ENCODE data around the gene ATP6V1F.

Gene ATP6V1F

DNA sequence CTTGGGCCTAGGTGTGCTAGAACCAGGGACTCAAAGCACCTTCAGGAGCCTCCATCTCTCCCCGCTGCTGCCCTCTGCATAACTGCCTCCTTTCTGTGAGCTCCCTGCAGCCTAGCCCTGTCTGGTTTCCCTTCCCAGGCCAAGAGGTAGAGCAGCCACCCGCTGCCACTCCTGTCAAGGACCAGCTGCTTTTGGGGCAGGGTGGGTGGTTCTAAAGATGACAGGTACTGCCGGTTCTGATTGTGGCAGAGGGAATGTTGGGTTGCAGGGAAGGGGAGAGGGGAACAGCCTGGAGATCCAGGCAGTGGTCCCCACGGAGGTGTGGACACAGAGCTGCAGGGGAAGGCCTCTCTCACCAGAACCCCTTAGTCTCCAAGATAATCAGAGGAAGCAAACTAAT is 36.1 kb upstream of the ATP6V1F start:
- Histone ChIP-seq H3K36me3 (no peaks in the 10 kb centered on the region), H3K4me3 (ENCODE audit: low read depth, low read length) (no peak overlapping the region), H3K9me3 (ENCODE audit: severe bottlenecking) (no peaks in the 10 kb centered on the region), H3K27me3 (ENCODE audit: insufficient read depth, low read depth, severe bottlenecking) (no peaks in the 10 kb centered on the region), H3K27ac (no peak overlapping the region)
- TF ChIP-seq, protein P1, sequence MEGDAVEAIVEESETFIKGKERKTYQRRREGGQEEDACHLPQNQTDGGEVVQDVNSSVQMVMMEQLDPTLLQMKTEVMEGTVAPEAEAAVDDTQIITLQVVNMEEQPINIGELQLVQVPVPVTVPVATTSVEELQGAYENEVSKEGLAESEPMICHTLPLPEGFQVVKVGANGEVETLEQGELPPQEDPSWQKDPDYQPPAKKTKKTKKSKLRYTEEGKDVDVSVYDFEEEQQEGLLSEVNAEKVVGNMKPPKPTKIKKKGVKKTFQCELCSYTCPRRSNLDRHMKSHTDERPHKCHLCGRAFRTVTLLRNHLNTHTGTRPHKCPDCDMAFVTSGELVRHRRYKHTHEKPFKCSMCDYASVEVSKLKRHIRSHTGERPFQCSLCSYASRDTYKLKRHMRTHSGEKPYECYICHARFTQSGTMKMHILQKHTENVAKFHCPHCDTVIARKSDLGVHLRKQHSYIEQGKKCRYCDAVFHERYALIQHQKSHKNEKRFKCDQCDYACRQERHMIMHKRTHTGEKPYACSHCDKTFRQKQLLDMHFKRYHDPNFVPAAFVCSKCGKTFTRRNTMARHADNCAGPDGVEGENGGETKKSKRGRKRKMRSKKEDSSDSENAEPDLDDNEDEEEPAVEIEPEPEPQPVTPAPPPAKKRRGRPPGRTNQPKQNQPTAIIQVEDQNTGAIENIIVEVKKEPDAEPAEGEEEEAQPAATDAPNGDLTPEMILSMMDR (IDR thresholded peaks at IDR 0.05; ENCODE audit: low read depth, low read length) = no peak
- DNase-seq = no peak

DNA sequence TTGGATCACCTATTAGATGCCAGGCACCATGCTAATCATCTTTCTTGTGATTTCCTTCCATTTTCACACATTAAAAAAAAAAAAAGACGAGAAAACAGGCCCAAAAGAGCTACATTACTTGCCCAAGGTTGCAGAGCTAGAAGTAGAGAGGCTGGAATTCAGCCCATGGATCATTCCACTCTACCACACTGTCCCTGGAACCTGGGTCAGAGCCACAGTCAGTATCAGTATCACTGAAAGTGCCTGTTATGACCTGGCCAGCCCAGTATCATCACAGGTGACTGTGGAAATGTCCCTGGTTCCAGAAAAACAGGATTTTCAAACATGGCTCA is 35.8 kb upstream of the ATP6V1F start:
- no peaks in the 10 kb centered on the region for H3K27me3 ChIP-seq (ENCODE audit: insufficient read depth, low read depth, severe bottlenecking)
- H3K36me3 ChIP-seq = no peaks in the 10 kb centered on the region
- no peak overlapping the region for H3K4me3 ChIP-seq (ENCODE audit: low read depth, low read length)
- H3K9me3 ChIP-seq (ENCODE audit: severe bottlenecking) = no peaks in the 10 kb centered on the region
- H3K27ac ChIP-seq = no peak overlapping the region
- TF ChIP-seq, protein P1 (IDR thresholded peaks at IDR 0.05; ENCODE audit: low read depth, low read length) = no peak
- DNase-seq = no peak

DNA sequence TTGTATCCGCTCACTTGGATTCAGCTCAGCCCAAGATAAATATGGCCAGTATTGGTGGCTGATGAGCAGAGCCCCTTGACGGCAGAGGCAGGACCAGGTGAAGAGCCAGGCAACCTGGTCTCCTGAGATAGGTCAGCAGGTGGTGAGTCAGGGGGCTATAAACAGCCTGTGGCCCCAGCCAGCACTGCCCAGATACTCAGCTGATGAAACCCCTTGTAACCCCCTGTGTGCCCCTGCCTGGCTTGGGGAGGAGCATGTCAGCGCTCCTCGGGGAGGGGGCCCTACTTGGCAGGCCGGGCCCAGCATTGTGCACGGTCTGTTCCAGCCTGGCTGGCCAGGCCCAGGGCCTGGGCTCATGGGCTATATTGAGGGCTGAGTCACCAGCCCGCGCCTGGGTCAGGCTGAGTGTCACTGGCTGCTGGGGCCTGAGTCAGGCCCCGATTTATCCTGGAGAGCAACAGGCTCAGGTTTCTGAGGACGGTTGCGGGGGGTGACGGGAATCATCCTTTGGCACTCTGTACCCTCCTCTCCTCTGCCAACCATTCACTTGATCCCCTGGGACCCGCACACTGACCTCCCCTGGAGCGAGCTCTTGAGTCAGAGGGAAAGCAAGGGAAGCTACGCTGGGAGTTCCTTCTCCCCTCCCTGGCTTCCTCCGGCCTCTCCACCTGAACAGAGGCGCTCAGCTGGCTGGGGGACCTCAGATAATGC is 35.3 kb upstream of the ATP6V1F start:
- H3K9me3 ChIP-seq (ENCODE audit: severe bottlenecking) = no peaks in the 10 kb centered on the region
- H3K4me3 ChIP-seq (ENCODE audit: low read depth, low read length) = no peak overlapping the region
- no peak overlapping the region for H3K27ac ChIP-seq
- H3K27me3 ChIP-seq (ENCODE audit: insufficient read depth, low read depth, severe bottlenecking) = no peaks in the 10 kb centered on the region
- no peaks in the 10 kb centered on the region for H3K36me3 ChIP-seq
- no peak for DNase-seq
- TF ChIP-seq, protein P1 (IDR thresholded peaks at IDR 0.05; ENCODE audit: low read depth, low read length) = no peak

DNA sequence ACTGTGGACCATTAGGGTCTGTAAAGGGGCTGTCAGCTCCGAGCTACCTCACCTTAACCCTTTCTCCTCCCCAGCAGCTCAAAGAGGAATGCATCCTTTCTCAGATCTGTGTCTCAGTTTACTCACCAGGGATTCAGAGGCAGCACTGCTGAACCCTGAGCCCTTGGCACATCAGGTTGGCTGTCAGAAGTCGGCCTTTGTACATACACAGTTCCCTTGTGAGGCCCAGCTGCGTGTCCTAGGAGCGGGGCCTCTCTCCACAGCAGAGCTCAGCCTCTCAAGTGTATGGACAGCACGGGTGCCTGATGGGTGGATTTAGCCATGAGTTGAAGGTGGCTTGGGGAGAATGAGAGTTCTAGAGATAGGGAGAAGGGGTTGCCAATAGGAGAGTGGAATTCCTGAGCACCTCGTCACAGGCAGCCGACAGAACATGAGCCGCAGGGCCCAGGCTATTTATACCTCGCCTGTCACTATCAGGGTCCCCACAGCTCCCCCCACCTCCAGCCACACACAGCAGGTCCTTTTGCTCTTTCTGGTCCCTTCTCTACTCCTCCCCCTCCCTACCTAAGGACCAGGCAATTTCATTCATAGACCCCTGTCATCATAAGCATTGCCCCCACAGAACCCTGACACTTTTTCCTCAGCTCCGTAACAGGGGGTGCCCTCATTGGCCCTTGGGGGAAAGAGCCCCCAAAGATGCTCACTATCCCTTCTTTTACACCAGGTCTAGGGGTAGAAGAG is 34.5 kb upstream of the ATP6V1F start:
- no peaks in the 10 kb centered on the region for H3K9me3 ChIP-seq (ENCODE audit: severe bottlenecking)
- H3K27ac ChIP-seq = no peak overlapping the region
- H3K4me3 ChIP-seq (ENCODE audit: low read depth, low read length) = no peak overlapping the region
- no peak for DNase-seq
- H3K27me3 ChIP-seq (ENCODE audit: insufficient read depth, low read depth, severe bottlenecking) = no peaks in the 10 kb centered on the region
- TF ChIP-seq, protein P1 (IDR thresholded peaks at IDR 0.05; ENCODE audit: low read depth, low read length) = no peak
- no peaks in the 10 kb centered on the region for H3K36me3 ChIP-seq

DNA sequence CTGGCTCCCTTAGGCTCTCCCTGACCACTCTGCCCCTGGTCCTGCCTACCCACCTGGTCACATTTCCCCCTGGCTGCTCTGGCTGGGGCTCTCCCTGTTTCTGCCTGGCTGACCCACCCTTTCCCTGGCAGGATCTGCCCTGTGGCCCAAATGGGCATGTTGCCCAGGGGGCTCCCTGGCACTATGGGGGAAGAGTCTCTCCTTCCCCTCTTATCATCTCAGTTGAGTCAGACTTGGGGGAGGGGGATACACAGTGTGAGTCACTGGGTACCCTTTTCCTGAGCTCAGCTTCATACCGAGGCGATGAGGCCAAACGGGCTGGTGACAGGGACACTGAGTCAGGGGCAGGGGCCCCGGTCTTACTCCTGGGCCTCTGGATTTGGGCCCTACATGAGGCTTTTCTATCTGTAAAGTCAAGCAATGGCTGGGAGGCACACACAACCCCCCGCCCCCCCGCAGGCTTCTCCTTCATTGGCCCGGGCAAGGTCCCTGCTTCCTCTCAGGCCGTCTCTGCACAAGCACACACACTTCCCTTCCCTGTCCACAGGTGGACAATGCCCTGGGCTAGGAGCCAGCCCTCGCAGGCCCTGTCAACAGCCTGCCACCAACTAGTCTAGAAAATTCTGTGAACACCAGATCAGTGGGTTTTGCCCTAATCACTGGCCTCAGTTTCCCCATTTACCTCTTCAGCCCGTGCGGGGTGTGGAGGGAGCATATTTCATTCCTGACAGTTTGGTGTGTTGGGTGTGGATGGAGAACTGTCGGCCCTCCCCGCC is 33.1 kb upstream of the ATP6V1F start:
- no peak for DNase-seq
- Histone ChIP-seq H3K4me3 (ENCODE audit: low read depth, low read length) (no peak overlapping the region), H3K27ac (no peak overlapping the region), H3K27me3 (ENCODE audit: insufficient read depth, low read depth, severe bottlenecking) (no peaks in the 10 kb centered on the region), H3K36me3 (no peaks in the 10 kb centered on the region), H3K9me3 (ENCODE audit: severe bottlenecking) (no peaks in the 10 kb centered on the region)
- TF ChIP-seq, protein P1 (IDR thresholded peaks at IDR 0.05; ENCODE audit: low read depth, low read length) = no peak

Data from WERI-Rb-1 (cell line).